Stimulated activated CD4-positive, alpha-beta T cell treated with anti-CD3 and anti-CD28 coated beads, Interleukin-2, amount 100 ng/mL, for 48 hours (primary cell): ENCODE results near the gene HOXA9.
A peak's percentile ranks its signal among the peaks of the same experiment; 100 is the strongest.

Experiments
- DNase-seq, 2 donors: peaks; one replicate each; pipeline ENCODE4 v3.0.0-alpha.2; 2020

The HOXA9 gene

DNA sequence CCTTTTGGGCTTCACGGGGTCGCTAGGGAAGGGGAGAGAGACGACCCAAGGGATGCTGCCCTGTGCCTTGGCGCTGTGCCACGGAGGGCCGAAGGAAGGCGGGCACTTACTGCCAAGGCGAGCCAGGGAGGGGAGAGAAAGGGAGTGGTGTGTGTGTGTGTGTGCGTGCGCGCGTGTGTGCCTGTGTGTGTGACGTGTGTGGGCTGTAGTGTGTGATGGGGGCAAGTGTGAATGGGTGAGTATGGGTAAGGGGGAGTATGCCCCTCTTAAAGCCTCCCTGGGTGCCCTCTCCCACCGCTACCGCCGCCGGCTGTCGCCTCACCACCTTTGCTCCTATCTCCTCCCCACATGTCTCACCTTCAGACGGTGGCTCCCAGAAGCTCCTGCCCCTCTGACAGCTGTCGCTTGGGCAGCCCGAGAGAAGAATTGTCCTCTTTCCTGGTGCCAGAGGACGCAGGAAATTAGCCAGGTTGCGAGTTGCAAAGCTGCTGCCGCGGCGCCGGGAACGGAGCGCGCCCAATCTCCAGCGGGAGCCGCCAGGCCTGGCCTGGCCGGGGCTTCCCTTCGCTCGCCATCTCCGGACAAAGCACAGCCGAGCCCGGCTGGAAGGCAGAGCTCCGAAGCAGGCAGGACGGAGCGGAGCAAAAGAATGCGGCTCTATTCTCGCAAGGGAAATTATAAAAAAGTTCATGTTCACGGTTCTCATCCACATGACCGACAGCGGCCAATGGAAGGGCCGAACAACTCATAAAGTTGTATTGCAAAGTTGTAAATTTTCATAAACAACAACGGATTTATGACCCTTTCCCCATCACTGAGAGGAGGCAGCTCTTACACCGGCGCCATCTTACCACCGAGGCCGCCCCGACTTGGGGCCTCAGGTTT lies 13.2 kb downstream of the HOXA9 start, which contains the start of gene HOXA3:
HOXA3 (minus strand) TSS at position 653 of the 885 bp plus-strand sequence. CDS start 41,943 bp downstream, outside the sequence.
- no peak for DNase-seq

DNA sequence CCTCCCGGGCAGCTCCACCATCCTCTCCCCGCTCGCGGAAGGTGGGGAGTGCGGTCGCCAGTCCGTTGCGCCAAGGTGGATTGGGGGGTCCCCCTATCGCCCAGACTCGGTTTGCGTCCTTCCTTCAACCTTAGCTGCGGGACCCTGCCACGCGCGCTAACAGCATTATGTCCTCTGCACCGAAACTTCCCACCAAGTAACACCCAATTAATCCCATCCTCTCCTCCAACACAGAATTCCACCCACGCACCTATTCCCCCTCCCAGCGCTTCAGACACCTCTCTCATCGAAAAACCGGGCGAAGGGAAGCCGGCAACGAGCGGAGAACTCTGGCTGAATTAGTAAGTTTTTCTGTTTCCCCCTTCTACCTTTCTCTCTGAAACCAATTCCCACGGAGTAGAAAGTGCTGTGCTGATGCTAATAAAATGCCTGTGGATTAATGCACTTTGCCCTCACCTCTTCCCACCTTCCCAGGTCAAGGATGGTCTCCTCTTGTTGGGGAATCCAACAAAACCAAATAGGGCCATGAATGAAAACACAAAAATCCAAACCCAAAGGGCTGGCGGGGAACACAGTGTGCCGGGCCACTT lies 13.9 kb downstream of the HOXA9 start:
- no peak for DNase-seq

DNA sequence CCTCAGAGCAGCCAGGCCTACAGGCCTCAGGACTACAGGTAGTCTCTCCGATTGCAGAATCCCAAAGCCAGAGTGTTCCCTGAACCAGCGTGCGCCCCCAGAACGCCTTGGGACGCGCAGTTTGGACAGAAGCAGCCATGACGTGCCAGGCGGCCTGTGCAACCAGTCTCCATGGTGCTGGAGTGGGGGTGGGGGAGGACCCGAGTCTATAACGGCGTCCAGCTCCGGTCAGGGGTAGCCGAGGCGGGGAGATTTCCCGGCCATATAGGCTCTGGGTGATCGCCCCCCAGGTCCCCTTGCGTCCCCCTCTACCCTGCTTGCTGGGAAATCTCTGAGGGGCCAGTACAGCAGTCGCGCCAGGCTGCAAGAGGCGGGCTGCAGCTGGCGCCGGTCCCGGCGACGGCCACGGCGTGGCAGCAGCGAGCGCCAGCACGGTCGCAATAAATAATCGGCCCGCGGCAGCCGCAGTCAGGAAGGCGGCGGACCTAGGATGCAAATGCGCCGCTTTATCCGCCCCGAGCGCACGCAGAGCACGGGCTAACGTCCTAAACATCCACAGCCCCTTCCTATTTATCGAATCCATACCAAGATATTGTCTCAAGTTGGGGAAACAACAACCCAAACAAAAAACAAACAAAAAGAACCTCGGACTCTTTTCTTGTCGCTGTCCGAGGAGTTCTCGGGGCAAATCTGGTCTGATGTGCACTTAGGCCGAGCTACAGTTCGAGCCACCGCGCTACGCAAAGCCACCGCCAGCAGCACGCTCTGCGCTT lies 14.6 kb downstream of the HOXA9 start:
- peak; percentile 62 to 63 for DNase-seq

DNA sequence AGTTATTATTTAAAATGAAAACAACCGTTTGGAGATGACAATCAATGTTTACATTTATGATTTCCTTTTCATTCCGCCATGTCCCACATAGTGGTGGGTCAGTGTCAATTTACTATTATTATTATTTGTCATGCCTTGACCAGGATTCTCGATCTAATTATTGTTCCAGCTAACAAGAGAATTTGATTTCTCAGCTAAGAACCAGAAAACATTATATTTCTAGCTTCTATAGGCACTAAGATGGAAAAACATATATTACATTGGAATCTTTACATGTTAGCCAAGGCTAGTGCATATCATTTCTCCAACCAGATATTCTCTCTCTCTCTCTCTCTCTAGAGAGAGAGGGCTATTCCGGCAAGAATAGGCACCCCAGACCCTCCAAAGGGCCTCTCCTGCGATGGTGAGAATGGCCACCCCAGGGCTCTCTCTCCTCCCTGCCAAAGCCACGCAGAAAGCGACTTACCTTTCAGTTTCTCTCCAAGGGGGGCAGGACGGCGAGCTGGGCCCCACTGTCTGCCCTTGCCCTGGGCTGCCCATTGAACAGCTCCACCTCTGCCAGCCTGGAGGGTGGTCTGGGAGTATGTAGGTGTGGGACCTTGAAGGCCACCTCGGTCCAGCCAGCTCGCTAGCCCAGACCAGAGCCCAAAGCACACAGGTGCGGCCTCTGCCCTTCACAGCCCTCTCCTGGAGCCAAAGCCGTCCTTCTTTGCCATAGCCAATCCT lies 15.3 kb downstream of the HOXA9 start:
- no peak for DNase-seq

DNA sequence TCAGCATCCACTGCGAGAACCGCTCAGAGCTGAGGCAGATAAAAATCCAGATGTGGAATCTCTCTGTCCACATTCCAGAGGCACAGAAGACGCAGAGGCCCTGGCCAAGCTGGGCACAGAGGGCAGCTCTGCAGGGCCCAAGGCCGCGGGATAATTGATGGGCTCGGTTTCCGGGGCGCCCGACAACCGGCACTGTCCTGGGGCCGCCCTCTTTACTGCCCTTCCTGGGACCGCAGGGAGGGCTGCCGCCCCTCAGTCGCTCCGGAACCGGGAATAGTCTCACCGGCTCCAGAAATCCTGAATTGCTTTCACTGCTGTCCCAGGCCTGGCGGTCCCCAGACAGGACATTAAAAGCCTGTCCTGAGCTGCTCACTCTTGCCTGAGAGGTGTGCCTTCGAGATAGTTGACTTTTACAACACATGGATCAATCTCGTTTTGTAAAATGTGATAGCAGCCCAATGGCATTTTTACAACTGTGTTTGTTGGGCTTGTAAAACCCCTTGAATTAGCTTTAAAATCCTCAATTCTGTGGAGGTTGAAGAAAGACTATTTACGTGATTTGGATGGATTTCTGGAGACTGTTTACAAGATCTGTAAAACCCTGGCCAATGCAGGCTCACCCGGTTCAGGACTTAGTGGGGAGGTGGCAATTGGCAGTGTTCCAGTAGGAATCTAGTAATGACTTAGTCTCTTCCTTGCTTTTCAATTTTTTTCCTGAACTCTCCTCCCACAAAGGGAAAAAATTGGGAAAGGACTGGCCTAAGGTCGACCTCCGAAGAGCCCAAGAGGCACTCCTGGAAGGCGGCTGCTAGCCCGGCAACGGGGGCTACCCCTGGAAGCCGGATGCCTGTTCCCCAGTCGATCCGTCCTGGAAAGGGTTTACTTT lies 16.3 kb downstream of the HOXA9 start:
- no peak for DNase-seq

DNA sequence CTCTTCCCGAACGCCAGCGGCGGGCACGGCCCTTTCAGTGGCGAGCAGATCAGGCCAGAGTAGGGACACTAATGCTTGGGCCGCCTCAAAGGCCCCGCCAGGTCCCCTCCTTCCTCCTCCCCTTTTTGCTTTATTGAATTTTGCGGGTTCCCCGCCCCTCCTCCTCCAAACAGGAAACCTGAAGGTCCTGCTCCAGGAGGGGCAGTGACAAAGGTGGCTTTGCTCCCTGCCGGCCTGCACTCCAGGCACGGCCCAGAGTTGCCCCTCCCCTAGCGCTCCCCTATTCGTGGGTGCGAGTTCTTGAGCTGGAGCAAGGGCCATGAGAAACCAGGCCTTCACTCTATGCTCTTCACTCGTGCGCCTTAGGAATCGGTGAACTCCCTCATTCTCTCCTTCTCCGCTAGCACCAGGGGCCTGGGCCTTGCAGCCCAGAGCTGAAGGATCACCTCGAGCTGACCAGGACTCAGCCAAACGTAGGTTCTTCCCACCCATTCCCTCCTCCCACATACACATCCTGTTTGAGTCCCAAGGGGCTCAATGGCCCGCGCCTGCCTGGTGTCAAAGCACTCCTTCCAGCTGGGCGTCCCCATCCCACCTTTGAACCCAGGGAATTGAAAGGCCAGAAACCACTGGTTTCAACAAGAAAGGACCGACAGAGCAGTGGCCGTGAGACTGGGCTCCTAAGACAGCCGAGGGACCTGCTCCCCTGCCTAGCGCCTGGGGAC lies 17.1 kb downstream of the HOXA9 start:
- no peak for DNase-seq

DNA sequence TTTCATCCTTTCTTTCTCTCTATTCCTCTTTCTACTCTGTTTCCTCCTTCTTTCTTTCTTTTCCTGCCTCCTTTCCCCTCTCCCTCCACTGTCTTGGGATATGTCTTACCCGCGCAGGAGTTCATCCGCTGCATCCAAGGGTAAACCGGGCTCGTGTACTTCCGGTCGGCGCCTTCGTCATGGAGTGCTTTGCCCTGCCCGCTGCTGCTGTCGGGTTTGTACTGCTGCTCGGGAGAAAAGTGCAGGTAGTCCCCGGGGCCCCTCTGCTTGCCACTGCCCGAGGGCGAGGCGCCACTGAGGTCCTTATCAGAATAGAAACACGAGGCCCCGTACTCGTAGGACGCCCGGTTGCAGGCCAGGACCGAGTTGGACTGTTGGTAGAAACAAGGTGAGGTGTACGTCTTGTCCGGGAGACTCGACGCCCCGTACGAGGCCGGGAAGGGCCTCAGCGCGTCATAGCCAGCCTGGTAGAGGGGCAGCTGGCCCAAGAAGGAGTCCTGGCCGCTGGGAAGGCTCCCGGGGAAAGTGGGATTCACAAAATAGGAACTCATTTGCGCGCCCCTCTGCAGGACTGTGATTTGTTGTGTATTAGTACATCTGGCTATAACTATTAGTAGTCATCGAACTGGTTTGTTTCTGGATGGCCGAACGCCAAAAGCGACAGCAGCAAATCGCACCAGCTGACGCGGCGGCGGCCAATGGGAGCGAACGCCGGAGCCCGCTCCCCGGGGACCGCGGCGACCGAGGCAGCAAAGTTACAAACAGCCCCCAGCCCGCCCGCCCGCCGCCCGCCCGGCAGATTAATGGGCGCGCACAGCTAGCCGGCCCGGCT lies 17.9 kb downstream of the HOXA9 start, which contains the start of gene HOXA6:
HOXA6 (minus strand) TSS at position 576 of the 832 bp plus-strand sequence; CDS start at position 551, 25 bp downstream.
- no peak for DNase-seq

DNA sequence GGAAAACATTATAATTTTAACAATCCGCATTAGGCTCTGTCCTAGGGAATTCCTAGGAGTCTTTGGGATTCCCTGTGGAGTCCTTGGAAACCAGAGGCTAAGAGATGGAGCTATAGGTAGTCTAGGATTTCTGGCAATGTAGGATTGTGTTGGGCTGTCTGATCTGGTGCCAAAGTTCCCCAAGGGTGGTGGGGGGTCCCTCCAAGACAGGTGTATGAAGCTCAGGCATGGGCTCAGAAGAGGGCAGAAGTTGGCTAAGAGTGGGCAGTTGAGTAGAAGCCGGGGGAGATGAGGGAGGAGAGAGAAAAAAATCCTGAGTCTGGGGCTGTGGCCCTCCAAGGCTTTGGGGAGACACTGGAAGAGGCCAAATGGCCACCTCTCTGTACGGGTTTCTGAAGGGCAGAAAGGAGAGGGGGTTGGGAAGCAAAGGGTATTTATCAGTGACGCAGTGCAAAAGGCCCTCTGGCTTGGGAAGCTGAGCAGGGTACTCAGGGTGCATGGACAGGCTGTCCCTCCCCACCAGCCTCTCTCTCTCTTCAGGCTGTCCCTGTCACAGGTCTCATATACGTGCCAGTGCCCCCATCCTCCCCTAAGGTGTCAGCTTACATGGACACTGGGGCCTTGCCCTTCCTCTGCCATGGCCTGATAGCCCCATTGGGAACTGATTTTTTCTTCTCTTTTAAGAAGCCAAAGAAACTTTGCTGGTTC lies 18.7 kb downstream of the HOXA9 start:
- no peak for DNase-seq

DNA sequence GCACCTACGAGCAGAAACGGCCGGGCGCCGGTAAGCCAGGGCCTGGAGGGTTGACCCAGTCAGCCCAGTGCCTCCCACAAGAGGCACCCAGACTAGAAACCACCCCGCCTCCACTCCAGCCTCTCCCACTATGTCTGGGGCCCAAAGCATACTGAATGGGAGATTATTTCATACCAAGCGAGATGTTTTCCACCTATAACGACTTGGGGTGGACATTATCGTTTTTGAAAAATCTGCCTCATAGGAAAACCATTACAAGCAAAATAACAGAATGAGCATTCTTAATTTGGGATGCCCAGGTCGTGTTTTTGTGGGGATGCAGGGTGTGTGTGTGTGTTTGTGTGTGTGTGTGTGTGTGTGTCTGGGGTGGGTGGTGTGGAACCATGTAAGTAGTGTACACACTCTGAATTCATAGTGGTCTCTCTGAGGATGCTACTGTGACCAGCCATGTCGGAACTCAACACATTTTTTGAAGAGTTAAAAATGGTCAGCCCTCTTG lies 19.4 kb downstream of the HOXA9 start:
- no peak for DNase-seq

DNA sequence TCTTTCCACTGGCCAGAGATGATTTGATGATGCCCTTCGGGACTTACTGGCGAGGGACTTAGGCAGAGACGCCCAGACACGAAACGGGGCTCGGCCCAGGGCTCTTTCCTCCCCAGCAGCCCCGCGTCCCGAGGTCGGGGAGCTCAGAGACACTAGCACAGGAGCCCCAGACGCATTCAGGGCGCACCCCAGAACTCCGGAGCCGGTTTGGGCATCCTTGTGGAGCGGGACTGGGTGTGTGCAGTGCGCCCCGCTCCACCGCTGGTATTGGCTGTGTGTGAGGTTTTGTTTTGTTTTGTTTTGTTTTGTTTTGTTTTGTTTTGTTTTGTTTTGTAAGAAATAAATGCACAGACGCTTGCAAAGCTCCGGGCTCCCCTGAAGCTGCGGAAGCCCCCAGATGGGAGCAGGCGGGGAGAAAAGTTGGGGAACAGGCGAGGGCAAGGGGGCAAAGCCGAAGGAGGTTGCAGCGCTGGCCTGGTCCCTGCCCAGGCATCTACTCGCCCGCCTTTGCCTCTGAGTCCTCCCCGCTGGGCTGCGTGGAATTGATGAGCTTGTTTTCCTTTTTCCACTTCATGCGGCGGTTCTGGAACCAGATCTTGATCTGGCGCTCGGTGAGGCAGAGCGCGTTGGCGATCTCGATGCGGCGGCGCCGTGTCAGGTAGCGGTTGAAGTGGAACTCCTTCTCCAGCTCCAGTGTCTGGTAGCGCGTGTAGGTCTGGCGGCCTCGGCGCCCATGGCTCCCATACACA lies 20.0 kb downstream of the HOXA9 start:
- no peak for DNase-seq

DNA sequence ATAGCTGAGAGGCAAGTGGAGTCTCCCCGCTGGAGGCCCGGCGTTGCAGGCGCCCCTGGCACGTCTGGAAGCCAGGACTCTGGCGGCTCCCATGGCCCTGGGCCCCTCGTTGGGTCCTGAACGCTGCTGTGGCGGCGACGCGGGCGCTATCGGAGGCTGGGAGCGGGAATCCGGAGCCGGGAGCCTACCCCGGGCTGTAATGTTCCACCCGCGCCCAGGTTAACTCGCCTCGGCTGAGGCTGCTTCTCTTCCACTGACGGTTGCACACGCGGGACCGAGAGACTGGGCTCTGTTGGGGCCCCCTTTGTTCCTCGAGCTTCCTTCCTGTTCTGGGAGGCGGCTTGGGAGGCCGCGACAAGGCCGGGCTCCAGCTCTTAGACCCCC lies 20.6 kb downstream of the HOXA9 start:
- DNase-seq = no peak

DNA sequence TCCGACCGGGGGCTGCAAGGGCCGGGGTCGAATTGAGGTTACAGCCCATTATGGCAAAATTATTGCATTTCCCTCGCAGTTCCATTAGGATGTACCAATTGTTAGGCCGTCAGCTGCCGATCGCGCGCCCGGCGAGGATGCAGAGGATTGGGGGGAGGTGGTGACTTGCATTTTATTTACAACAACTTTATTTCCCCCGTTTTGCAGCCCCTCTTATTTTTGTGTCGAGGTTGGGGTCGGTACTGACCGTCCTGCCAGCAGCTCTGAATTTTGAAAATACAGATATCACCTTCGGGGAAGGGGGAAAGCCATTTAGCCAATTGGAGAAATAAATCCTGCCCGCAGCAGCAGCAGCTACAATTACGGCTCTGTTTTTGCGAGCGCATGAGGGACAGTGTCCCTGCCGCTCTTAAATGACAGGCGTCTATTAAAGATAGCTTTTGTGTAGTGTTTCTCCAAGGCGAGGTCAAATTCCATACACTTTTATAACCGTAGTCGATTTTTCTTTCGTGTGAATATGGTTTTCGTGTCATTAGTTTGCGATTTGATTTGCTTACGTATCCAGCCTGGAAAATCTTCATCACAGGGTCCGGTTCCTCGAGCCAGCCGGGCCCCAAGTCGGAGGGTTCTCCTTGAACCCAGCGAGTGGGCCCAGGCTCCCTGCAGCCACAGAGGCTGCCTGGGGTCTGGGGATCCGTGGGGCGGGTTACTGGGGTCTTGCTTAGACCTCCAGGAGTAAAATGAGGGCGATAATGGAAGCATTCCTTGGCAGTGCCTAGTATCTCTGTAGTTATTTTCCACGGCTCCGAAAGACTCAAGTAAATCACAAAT lies 21.2 kb downstream of the HOXA9 start:
- DNase-seq = no peak

DNA sequence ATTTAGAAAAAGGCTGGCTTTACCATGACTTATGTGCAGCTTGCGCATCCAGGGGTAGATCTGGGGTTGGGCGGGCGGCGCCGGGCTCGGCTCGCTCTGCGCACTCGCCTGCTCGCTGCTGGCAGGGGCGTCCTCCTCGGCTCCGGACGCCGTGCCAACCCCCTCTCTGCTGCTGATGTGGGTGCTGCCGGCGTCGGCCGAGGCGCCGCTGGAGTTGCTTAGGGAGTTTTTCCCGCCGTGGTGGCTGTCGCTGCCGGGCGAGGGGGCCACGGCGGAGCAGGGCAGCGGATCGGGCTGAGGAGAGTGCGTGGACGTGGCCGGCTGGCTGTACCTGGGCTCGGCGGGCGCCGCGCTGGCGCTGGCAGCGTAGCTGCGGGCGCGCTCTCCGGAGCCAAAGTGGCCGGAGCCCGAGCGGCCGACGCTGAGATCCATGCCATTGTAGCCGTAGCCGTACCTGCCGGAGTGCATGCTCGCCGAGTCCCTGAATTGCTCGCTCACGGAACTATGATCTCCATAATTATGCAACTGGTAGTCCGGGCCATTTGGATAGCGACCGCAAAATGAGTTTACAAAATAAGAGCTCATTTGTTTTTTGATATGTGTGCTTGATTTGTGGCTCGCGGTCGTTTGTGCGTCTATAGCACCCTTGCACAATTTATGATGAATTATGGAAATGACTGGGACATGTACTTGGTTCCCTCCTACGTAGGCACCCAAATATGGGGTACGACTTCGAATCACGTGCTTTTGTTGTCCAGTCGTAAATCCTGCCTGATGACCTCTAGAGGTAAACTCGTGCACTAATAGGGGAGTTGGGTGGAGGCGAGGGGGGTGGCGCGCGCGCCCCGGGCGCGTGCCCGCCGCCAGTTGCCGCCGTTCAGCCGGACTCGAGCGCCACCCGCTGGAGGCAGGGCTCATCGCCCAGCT lies 22.1 kb downstream of the HOXA9 start, which contains the start of gene HOXA5:
HOXA5 (minus strand) TSS at position 659 of the 927 bp plus-strand sequence; CDS start at position 585, 74 bp downstream.
- no peak for DNase-seq

DNA sequence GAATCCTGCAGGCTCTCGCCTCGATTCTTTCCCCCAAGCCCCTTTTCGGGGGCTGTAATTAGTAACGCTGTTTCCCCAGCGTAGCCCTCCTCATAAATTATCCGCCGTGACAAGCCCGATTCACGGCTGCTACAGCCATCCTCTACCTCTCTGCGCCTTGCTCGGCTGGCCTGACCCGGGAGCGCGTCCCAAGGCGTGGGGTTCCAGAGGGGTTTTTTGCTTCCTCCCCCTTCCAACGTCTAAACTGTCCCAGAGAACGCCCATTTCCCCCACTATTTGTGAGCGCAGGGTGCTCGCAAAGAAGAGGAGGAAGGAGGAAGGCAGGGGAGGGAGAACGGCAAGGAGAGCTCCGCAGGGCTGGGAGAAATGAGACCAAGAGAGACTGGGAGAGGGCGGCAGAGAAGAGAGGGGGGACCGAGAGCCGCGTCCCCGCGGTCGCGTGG lies 22.7 kb downstream of the HOXA9 start:
- DNase-seq = no peak

DNA sequence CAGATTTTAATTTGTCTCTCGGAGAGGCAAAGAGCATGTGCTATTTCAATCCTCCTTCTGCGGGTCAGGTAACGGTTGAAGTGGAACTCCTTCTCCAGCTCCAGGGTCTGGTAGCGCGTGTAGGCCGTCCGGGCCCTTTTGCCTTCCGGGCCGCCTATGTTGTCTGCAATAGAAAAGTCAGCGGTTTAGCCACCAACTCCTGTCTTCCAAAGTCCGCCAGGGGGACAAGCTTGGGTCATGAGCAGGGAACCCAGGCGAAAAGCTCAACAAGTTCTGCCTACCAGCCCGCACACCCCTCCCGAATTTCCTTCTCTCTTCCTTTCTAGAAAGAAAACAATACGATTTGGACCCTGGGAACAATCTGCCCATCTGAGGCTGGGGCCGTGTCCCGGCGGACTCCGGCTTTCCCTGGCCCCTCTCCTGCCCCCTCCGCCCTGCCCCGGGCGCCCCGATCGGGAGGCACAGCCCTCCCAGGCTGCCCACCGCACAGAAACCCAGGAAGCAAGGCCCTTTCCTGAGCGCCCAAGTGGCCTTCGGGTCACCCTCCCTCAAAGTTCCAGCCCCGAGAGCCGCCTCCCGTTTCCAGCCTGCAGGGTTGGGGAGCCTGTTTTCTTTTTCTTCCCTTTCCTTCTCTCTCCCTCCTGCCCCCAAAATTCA lies 23.3 kb downstream of the HOXA9 start:
- no peak for DNase-seq
